ENCODE results near the gene HOXA5.

DNA sequence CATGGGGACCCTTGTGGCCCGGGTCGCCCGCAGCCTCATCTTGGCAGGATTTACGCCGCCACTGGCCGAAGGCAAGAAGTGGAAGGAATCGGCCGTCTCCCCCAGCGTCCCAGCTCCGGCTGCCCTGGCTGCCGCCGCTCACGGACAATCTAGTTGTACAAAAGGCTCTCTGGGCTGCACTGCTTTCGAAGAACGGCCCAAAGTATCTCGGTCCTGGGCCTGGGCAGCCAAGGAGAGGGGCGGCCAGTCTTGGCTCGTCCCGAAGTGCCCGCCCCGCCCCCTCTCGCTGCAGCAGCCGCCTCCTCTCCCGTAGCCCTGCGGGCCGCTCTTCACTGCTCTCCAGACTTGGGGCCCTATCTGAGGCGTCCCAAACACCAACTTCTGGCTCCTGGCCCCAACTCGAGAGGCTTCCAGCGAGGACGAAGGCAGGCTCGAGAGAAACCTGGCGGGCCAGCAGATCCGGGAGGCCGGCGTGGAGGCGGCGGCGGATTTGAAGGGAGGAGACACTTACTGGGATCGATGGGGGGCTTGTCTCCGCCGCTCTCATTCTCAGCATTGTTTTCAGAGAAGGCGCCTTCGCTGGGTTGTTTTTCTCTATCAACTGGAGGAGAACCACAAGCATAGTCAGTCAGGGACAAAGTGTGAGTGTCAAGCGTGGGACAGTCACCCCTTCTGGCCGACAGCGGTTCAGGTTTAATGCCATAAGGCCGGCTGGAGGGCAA, 21.0 kb upstream of the HOXA5 start:
- TF ChIP-seq POLR2A (IDR thresholded peaks at IDR 0.05) = no peak
- TF ChIP-seq, protein P1, sequence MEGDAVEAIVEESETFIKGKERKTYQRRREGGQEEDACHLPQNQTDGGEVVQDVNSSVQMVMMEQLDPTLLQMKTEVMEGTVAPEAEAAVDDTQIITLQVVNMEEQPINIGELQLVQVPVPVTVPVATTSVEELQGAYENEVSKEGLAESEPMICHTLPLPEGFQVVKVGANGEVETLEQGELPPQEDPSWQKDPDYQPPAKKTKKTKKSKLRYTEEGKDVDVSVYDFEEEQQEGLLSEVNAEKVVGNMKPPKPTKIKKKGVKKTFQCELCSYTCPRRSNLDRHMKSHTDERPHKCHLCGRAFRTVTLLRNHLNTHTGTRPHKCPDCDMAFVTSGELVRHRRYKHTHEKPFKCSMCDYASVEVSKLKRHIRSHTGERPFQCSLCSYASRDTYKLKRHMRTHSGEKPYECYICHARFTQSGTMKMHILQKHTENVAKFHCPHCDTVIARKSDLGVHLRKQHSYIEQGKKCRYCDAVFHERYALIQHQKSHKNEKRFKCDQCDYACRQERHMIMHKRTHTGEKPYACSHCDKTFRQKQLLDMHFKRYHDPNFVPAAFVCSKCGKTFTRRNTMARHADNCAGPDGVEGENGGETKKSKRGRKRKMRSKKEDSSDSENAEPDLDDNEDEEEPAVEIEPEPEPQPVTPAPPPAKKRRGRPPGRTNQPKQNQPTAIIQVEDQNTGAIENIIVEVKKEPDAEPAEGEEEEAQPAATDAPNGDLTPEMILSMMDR (IDR thresholded peaks at IDR 0.05) = no peak
